ENCODE data around the gene FAM180B. TPM values are rescaled to one million over a fixed set of nuclear protein-coding genes. Genes with fewer than 3 reads are reported as not detected.

FAM180B gene
- total and polyA plus RNA-seq, 2 of the 13 experiments (the other 11 are each of a cell fraction or from before 2014, with no cell fraction given) = 0.40 to 1.0 TPM

DNA sequence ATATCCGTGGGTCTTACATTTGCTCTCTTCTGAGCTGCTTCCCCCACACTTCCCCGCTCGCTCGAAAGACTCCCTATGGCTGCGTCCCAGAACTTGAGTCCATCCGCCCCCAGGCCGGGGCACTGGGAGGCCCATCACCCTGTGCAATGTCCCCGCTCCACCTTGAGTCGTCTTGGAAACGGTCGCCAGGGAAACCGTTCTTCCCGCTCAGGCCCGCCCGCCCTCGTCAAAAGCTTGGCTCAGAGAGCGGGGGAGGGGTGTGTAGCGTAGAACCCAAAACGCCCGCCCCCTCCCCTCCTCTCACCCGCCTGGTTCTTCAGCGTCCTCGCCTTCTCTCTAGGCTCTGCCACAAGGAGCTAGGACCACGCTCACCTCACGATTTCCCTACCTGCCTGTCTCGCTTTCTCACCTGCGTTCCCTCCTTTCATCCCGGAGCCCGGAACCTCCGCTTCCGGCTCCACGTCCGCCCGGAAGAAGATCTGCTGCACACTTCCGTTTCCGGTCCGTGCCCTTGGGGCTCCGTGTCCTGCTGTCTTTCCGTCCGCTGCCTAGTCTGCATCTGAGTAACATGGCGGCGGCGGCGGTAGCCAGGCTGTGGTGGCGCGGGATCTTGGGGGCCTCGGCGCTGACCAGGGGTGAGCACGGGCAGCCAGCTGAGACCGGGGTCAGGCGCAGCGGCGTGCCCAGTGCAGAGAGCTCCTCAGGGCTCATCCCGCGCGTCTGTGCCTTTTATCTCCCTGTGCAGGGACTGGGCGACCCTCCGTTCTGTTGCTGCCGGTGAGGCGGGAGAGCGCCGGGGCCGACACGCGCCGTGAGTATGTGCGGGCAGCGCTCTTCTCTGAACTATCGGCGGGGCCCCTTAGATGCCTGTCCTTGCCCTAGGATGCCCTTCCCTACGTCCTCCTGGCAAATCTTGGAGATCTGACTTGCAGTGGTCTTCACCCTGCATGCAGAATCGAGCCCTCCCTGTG is 7.7 kb upstream of the FAM180B start, which contains the start of the genes KBTBD4 and NDUFS3 (continued):
- TF ChIP-seq HNRNPUL1 (IDR thresholded peaks at IDR 0.05; ENCODE audit: low read depth, low read length) (no peak), ISX (CRISPR knock-in tag; conservative IDR thresholded peaks at IDR 0.05) (peak; percentile 75; the same call in 1 of the 2 replicates), SP2 (CRISPR knock-in tag; IDR thresholded peaks at IDR 0.05) (peak; percentile 70), ZNF296 (CRISPR knock-in tag; conservative IDR thresholded peaks at IDR 0.05) (no peak), RFX3 (CRISPR knock-in tag; IDR thresholded peaks at IDR 0.05) (peak; percentile 88), ZBTB20 (CRISPR knock-in tag; IDR thresholded peaks at IDR 0.05; ENCODE audit: borderline replicate concordance, low read depth) (0 out of 2 replicates have a peak, but pooled peaks have one; percentile 30), TCF7L2 (IDR thresholded peaks at IDR 0.05; ENCODE audit: low read depth, low read length) (no peak), LCORL (IDR thresholded peaks at IDR 0.05) (no peak), LCORL (CRISPR knock-in tag; IDR thresholded peaks at IDR 0.05) (peak; percentile 68), RBAK (CRISPR knock-in tag; IDR thresholded peaks at IDR 0.05) (no peak), ZNF543 (CRISPR knock-in tag; IDR thresholded peaks at IDR 0.05) (peak; percentile 91), RARG (CRISPR knock-in tag; IDR thresholded peaks at IDR 0.05; ENCODE audit: low read depth) (peak; percentile 93; the same call in 1 of the 2 replicates), ETV5 (CRISPR knock-in tag; IDR thresholded peaks at IDR 0.05; ENCODE audit: borderline replicate concordance) (peak; percentile 95), SUZ12 (IDR thresholded peaks at IDR 0.05; ENCODE audit: low read depth, low read length) (no peak), KDM3A (CRISPR knock-in tag; IDR thresholded peaks at IDR 0.05; ENCODE audit: low read depth) (peak; percentile 96), ZNF230 (CRISPR knock-in tag; IDR thresholded peaks at IDR 0.05) (peak; percentile 81; the same call in 1 of the 2 replicates), ZFP41 (CRISPR knock-in tag; IDR thresholded peaks at IDR 0.05; ENCODE audit: borderline replicate concordance) (no peak)
- TF ChIP-seq, protein P1, sequence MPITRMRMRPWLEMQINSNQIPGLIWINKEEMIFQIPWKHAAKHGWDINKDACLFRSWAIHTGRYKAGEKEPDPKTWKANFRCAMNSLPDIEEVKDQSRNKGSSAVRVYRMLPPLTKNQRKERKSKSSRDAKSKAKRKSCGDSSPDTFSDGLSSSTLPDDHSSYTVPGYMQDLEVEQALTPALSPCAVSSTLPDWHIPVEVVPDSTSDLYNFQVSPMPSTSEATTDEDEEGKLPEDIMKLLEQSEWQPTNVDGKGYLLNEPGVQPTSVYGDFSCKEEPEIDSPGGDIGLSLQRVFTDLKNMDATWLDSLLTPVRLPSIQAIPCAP (CRISPR knock-in tag; IDR thresholded peaks at IDR 0.05; ENCODE audit: low read depth) = no peak
- TF ChIP-seq, protein P2, sequence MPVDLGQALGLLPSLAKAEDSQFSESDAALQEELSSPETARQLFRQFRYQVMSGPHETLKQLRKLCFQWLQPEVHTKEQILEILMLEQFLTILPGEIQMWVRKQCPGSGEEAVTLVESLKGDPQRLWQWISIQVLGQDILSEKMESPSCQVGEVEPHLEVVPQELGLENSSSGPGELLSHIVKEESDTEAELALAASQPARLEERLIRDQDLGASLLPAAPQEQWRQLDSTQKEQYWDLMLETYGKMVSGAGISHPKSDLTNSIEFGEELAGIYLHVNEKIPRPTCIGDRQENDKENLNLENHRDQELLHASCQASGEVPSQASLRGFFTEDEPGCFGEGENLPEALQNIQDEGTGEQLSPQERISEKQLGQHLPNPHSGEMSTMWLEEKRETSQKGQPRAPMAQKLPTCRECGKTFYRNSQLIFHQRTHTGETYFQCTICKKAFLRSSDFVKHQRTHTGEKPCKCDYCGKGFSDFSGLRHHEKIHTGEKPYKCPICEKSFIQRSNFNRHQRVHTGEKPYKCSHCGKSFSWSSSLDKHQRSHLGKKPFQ (CRISPR knock-in tag; IDR thresholded peaks at IDR 0.05; ENCODE audit: insufficient replicate concordance) = peak; percentile 75
- TF ChIP-seq, protein P3, sequence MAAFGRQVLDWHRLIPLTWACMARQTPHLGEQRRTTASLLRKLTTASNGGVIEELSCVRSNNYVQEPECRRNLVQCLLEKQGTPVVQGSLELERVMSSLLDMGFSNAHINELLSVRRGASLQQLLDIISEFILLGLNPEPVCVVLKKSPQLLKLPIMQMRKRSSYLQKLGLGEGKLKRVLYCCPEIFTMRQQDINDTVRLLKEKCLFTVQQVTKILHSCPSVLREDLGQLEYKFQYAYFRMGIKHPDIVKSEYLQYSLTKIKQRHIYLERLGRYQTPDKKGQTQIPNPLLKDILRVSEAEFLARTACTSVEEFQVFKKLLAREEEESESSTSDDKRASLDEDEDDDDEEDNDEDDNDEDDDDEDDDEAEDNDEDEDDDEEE (CRISPR knock-in tag; IDR thresholded peaks at IDR 0.05) = peak; percentile 83
- TF ChIP-seq, protein P4, sequence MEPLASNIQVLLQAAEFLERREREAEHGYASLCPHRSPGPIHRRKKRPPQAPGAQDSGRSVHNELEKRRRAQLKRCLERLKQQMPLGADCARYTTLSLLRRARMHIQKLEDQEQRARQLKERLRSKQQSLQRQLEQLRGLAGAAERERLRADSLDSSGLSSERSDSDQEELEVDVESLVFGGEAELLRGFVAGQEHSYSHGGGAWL (CRISPR knock-in tag; IDR thresholded peaks at IDR 0.05) = peak; percentile 93
- TF ChIP-seq, protein P5, sequence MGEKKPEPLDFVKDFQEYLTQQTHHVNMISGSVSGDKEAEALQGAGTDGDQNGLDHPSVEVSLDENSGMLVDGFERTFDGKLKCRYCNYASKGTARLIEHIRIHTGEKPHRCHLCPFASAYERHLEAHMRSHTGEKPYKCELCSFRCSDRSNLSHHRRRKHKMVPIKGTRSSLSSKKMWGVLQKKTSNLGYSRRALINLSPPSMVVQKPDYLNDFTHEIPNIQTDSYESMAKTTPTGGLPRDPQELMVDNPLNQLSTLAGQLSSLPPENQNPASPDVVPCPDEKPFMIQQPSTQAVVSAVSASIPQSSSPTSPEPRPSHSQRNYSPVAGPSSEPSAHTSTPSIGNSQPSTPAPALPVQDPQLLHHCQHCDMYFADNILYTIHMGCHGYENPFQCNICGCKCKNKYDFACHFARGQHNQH (CRISPR knock-in tag; IDR thresholded peaks at IDR 0.05) = peak; percentile 97; the same call in 1 of the 2 replicates
- TF ChIP-seq, protein P6, sequence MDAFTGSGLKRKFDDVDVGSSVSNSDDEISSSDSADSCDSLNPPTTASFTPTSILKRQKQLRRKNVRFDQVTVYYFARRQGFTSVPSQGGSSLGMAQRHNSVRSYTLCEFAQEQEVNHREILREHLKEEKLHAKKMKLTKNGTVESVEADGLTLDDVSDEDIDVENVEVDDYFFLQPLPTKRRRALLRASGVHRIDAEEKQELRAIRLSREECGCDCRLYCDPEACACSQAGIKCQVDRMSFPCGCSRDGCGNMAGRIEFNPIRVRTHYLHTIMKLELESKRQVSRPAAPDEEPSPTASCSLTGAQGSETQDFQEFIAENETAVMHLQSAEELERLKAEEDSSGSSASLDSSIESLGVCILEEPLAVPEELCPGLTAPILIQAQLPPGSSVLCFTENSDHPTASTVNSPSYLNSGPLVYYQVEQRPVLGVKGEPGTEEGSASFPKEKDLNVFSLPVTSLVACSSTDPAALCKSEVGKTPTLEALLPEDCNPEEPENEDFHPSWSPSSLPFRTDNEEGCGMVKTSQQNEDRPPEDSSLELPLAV (CRISPR knock-in tag; conservative IDR thresholded peaks at IDR 0.05; ENCODE audit: low read depth) = peak; percentile 93; the same call in 1 of the 2 replicates
